NCI-H748 (cell line): Measurements from ENCODE around the gene THOC2.

Experiments
- DNase-seq: peaks from one replicate; lab custom pipeline; 2025; ENCODE audit not compliant: unreplicated experiment; lab: John Stamatoyannopoulos, UW

Gene THOC2

GRCh38 chrX:123581586-123581985, 151.3 kb downstream of the THOC2 start:
- no peak for DNase-seq

- no peak for DNase-seq
Observed at GRCh38 chrX:123580792-123581191, 152.1 kb downstream of the THOC2 start.

- peak; percentile 40 for DNase-seq
Observed at GRCh38 chrX:123574027-123574426, 158.8 kb downstream of the THOC2 start.

GRCh38 chrX:123570011-123570590, 162.8 kb downstream of the THOC2 start:
- peak; percentile 9 for DNase-seq

GRCh38 chrX:123563167-123563566, 169.7 kb downstream of the THOC2 start:
- no peak for DNase-seq

DNA sequence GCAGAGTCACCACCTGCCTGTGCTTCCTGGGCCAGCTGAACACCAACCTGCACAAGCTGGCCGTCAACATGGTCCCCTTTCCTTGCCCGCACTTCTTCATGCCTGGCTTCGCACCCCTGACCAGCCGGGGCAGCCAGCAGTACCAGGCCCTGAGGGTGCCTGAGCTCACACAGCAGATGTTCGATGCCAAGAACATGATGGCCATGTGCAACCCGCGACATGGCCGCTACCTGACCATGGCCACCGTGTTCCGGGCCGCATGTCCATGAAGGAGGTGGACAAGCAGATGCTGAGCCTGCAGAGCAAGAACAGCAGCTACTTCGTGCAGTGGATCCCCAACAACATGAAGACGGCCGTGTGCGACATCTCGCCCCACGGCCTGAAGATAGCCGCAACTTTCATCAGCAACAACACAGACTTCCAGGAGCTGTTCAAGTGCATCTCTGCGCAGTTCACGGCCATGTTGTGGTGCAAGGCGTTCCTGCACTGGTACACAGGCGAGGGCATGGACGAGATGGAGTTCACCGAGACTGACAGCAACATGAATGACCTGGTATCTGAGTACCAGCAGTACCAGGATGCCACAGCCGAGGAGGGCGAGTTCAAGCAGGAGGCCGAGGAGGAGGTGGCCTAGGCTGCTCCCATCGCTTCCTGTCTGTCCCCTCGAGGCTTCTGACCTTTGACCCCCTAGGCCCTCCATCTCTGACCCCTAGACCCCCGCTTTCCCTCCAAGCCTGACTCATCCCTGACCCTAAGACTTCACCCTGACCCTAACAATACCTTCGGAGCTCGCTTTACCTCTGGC, 170.3 kb downstream of the THOC2 start:
- DNase-seq: no peak

DNA sequence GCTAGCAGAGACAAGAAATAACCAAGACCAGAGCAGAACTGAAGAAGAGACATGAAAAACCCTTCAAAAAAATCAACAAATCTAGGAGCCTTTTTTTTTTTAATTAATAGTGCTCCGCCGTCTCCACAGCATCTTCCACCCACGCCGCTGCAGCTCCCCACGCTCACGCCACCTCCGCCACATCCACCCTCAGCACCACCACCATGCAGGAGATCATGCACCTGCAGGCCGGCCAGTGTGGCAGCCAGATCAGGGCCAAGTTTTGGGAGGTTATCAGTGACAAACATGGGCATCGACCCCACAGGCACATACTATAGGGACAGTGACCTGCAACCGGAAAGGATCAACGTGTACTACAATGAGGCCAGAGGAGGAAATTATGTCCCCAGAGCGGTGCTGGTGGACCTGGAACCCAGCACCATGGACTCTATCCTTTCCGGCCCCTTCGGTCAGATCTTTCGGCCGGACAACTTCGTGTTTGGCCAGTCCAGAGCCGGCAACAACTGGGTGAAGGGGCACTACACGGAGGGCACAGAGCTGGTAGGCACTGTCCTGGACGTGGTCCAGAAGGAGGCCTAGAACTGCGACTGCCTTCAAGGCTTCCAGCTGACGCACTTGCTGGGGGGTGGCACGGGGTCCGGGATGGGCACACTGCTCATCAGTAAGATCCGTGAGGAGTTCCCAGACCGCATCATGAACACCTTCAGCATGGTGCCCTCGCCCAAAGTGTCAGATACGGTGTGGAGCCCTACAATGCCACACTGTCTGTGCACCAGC, 171.2 kb downstream of the THOC2 start:
- no peak for DNase-seq

- no peak for DNase-seq
Observed at GRCh38 chrX:123550829-123551228, 182.0 kb downstream of the THOC2 start.
